A673 (cell line): ENCODE data around the gene EPHA6. TPM values are rescaled to one million over a fixed set of nuclear protein-coding genes. Genes with fewer than 3 reads are reported as not detected.
A peak's percentile ranks its signal among the peaks of the same experiment; 100 is the strongest.

Experiments
- BruUV-seq: library from RNA; stranded (reverse); fragments of 400-500 nt; replicated peaks from 2 replicates; lab custom pipeline; 2021; lab: Mats Ljungman, UMichigan
- CTCF ChIA-PET: fragments of 300-600 bp; sonication (Branson Sonifier 250); formaldehyde crosslinking; loops from one replicate; lab custom pipeline; 2022; ENCODE audit warnings: antibody characterized with exemption; lab: Charles Lee
- POLR2A ChIA-PET: fragments of 300-600 bp; sonication (Branson Sonifier 250); formaldehyde crosslinking; loops from one replicate; lab custom pipeline; 2022; ENCODE audit warnings: antibody characterized with exemption; ENCODE audit not compliant: low non-redundant PET; lab: Charles Lee
- DNase-seq: peaks from one replicate; pipeline ENCODE4 v3.0.0-alpha.2; 2015; ENCODE audit warnings: low spot score
- H3K27ac ChIP-seq: fragments of 200-600 bp; sonication (generic); 2 replicates; pipeline ENCODE4 v1.5.1; 2016; ENCODE audit warnings: mixed run types, low read depth, mild to moderate bottlenecking, mixed read lengths, antibody characterized with exemption, low read length; ENCODE audit not compliant: poor library complexity, severe bottlenecking
- H3K27me3 ChIP-seq: fragments of 200-600 bp; sonication (generic); replicated peaks from 2 replicates; pipeline ENCODE4 v1.6.1; 2017; ENCODE audit warnings: mixed run types, low read depth, mild to moderate bottlenecking, mixed read lengths, antibody characterized with exemption, low read length; ENCODE audit not compliant: insufficient read depth, poor library complexity
- H3K36me3 ChIP-seq: fragments of 200-600 bp; sonication (generic); 2 replicates; pipeline ENCODE4 v1.6.1; 2016; ENCODE audit warnings: mixed run types, mild to moderate bottlenecking, mixed read lengths, antibody characterized with exemption, low read length; ENCODE audit not compliant: insufficient read depth, poor library complexity, severe bottlenecking
- H3K4me1 ChIP-seq: fragments of 200-600 bp; sonication (generic); 2 replicates; pipeline ENCODE4 v1.6.1; 2017; ENCODE audit warnings: mixed run types, mild to moderate bottlenecking, mixed read lengths, antibody characterized with exemption, low read length; ENCODE audit not compliant: insufficient read depth, poor library complexity, severe bottlenecking
- H3K4me3 ChIP-seq: fragments of 200-600 bp; sonication (generic); 2 replicates; pipeline ENCODE4 v1.5.1; 2016; ENCODE audit warnings: low read depth, mixed run types, mild to moderate bottlenecking, mixed read lengths, low read length; ENCODE audit not compliant: poor library complexity, severe bottlenecking
- H3K9me3 ChIP-seq: fragments of 200-600 bp; sonication (generic); 2 replicates; pipeline ENCODE4 v1.6.1; 2016; ENCODE audit warnings: mixed run types, low read depth, mild to moderate bottlenecking, mixed read lengths, antibody characterized with exemption, low read length; ENCODE audit not compliant: poor library complexity, severe bottlenecking
- CTCF ChIP-seq: fragments of 300-800, 200-600 bp; sonication (generic); conservative IDR thresholded peaks from 2 replicates; pipeline ENCODE4 v1.5.1; 2017; ENCODE audit warnings: low read depth, mild to moderate bottlenecking, antibody characterized with exemption, low read length, moderate library complexity, mixed read lengths
- EZH2 ChIP-seq: fragments of 200-600 bp; sonication (generic); IDR thresholded peaks from 2 replicates; pipeline ENCODE4 v1.6.1; 2017; ENCODE audit warnings: borderline replicate concordance, low read depth, mild to moderate bottlenecking, mixed read lengths, antibody characterized with exemption, low read length; ENCODE audit not compliant: poor library complexity, severe bottlenecking
- intact Hi-C: fragments of 100-400 bp; cut with micrococcal nuclease; formaldehyde crosslinking; loops from one replicate; pipeline ENCODE4 v1.10.0; 2022; ENCODE audit not compliant: unreplicated experiment
- total RNA-seq: library from RNA; stranded (reverse); gene quantifications from 2 replicates; pipeline ENCODE4 v1.2.3, GENCODE V29; 2021

EPHA6 gene
- total RNA-seq, 1 experiment from 2014 or later: not detected

- TSS peak; percentile 46 for BruUV-seq
- ChIA-PET CTCF (no interaction called here), POLR2A (no interaction called here)
- H3K9me3 ChIP-seq: no peaks in the 10 kb centered on the region
- H3K4me3 ChIP-seq: peak overlapping the region; percentile 66
- H3K27me3 ChIP-seq: no peaks in the 10 kb centered on the region
- intact Hi-C loops: no loop called here
- peaks cover 7% of the 10 kb centered on the region for H3K36me3 ChIP-seq
- TF ChIP-seq CTCF: no peak
- TF ChIP-seq EZH2: no peak
- H3K4me1 ChIP-seq: peaks cover 7% of the 10 kb centered on the region
- no peak for DNase-seq
- no peak overlapping the region for H3K27ac ChIP-seq
These were observed 950.9 kb downstream of the EPHA6 start for GRCh38 chr3:97765336-97765735.

- CTCF ChIA-PET: no interaction called here
- DNase-seq: no peak
These were observed 958.5 kb downstream of the EPHA6 start for GRCh38 chr3:97772926-97773325.

GRCh38 chr3:97778152-97778551, 963.8 kb downstream of the EPHA6 start:
- Histone ChIP-seq H3K4me3 (no peak overlapping the region), H3K9me3 (no peaks in the 10 kb centered on the region), H3K36me3 (no peaks in the 10 kb centered on the region), H3K27ac (no peak overlapping the region), H3K27me3 (no peaks in the 10 kb centered on the region), H3K4me1 (no peaks in the 10 kb centered on the region)
- no TSS peak for BruUV-seq
- intact Hi-C loops: no loop called here
- ChIA-PET POLR2A (interaction anchor here (0.7 kb wide), 1 partner anchor 607 kb away, joined by 4 read pairs; no protein-coding TSS in a partner anchor), CTCF (no interaction called here)
- no peak for DNase-seq
- no peak for TF ChIP-seq EZH2
- TF ChIP-seq CTCF: no peak

More at GRCh38 chr3:97772926-97773325, 958.5 kb downstream of the EPHA6 start:
- Histone ChIP-seq H3K27me3 (no peaks in the 10 kb centered on the region), H3K4me1 (no peaks in the 10 kb centered on the region), H3K27ac (no peak overlapping the region), H3K4me3 (no peak overlapping the region), H3K36me3 (peaks cover 9% of the 10 kb centered on the region), H3K9me3 (no peaks in the 10 kb centered on the region)
- no TSS peak for BruUV-seq
- TF ChIP-seq EZH2 (no peak), CTCF (no peak)
- intact Hi-C loops: no loop called here
- POLR2A ChIA-PET: no interaction called here
